ENCODE measurements around the gene MAN1C1.
"Not testable (repeated sequence)": the region's sequence is repeated elsewhere in the genome, so short reads cannot be mapped to it uniquely, and the experiment has no call there.

GRCh38 chr1:25596641-25597040 lies 19.9 kb upstream of the MAN1C1 start:
- not testable (repeated sequence) for TF ChIP-seq CTCF (IDR thresholded peaks at IDR 0.05); SMC3 (IDR thresholded peaks at IDR 0.05; ENCODE audit: low read depth, low read length); TEAD4 (IDR thresholded peaks at IDR 0.05; ENCODE audit: borderline replicate concordance, insufficient read depth); USF2 (IDR thresholded peaks at IDR 0.05; ENCODE audit: borderline replicate concordance, low read depth, low read length); NRF1 (IDR thresholded peaks at IDR 0.05; ENCODE audit: low read depth, low read length)
